ENCODE measurements around the gene EMX1.

Gene EMX1

GRCh38 chr2:72958542-72959385 lies 41.4 kb downstream of the EMX1 start:
- Histone ChIP-seq H3K4me1 (ENCODE audit: control insufficient read depth in 2 of 2, insufficient read depth in 2 of 2, low read length in 2 of 2) (no peaks in the 10 kb centered on the region), H3K9me3 (ENCODE audit: control insufficient read depth in 2 of 2, low read length in 2 of 2) (no peaks in the 10 kb centered on the region), H3K27me3 (ENCODE audit: control insufficient read depth in 2 of 2, insufficient read depth in 2 of 2, low read length in 2 of 2) (no peaks in the 10 kb centered on the region), H3K27ac (ENCODE audit: low read depth in 2 of 2, low read length in 2 of 2) (no peak overlapping the region), H3K36me3 (ENCODE audit: control insufficient read depth in 2 of 2, insufficient read depth in 2 of 2, low read length in 2 of 2) (no peaks in the 10 kb centered on the region), H3K4me3 (ENCODE audit: low read length in 2 of 2) (no peak overlapping the region), H3K9ac (ENCODE audit: low read depth in 1 of 2, low read length in 2 of 2) (no peak overlapping the region)

GRCh38 chr2:72959554-72959953 lies 42.2 kb downstream of the EMX1 start:
- H3K4me3 ChIP-seq (ENCODE audit: low read length in 2 of 2) = no peak overlapping the region
- H3K9me3 ChIP-seq (ENCODE audit: control insufficient read depth in 2 of 2, low read length in 2 of 2) = no peaks in the 10 kb centered on the region
- no peaks in the 10 kb centered on the region for H3K4me1 ChIP-seq (ENCODE audit: control insufficient read depth in 2 of 2, insufficient read depth in 2 of 2, low read length in 2 of 2)
- H3K36me3 ChIP-seq (ENCODE audit: control insufficient read depth in 2 of 2, insufficient read depth in 2 of 2, low read length in 2 of 2) = no peaks in the 10 kb centered on the region
- no peak overlapping the region for H3K9ac ChIP-seq (ENCODE audit: low read depth in 1 of 2, low read length in 2 of 2)
- H3K27ac ChIP-seq (ENCODE audit: low read depth in 2 of 2, low read length in 2 of 2) = no peak overlapping the region
- H3K27me3 ChIP-seq (ENCODE audit: control insufficient read depth in 2 of 2, insufficient read depth in 2 of 2, low read length in 2 of 2) = no peaks in the 10 kb centered on the region

GRCh38 chr2:72959995-72960981 lies 43.0 kb downstream of the EMX1 start:
- Histone ChIP-seq H3K27ac (ENCODE audit: low read depth in 2 of 2, low read length in 2 of 2) (no peak overlapping the region), H3K9ac (ENCODE audit: low read depth in 1 of 2, low read length in 2 of 2) (no peak overlapping the region), H3K4me3 (ENCODE audit: low read length in 2 of 2) (no peak overlapping the region), H3K4me1 (ENCODE audit: control insufficient read depth in 2 of 2, insufficient read depth in 2 of 2, low read length in 2 of 2) (no peaks in the 10 kb centered on the region), H3K36me3 (ENCODE audit: control insufficient read depth in 2 of 2, insufficient read depth in 2 of 2, low read length in 2 of 2) (no peaks in the 10 kb centered on the region), H3K27me3 (ENCODE audit: control insufficient read depth in 2 of 2, insufficient read depth in 2 of 2, low read length in 2 of 2) (no peaks in the 10 kb centered on the region), H3K9me3 (ENCODE audit: control insufficient read depth in 2 of 2, low read length in 2 of 2) (no peaks in the 10 kb centered on the region)

GRCh38 chr2:72961036-72961720 lies 43.9 kb downstream of the EMX1 start:
- no peaks in the 10 kb centered on the region for H3K9me3 ChIP-seq (ENCODE audit: control insufficient read depth in 2 of 2, low read length in 2 of 2)
- no peak overlapping the region for H3K4me3 ChIP-seq (ENCODE audit: low read length in 2 of 2)
- no peak overlapping the region for H3K9ac ChIP-seq (ENCODE audit: low read depth in 1 of 2, low read length in 2 of 2)
- no peaks in the 10 kb centered on the region for H3K4me1 ChIP-seq (ENCODE audit: control insufficient read depth in 2 of 2, insufficient read depth in 2 of 2, low read length in 2 of 2)
- no peaks in the 10 kb centered on the region for H3K36me3 ChIP-seq (ENCODE audit: control insufficient read depth in 2 of 2, insufficient read depth in 2 of 2, low read length in 2 of 2)
- H3K27me3 ChIP-seq (ENCODE audit: control insufficient read depth in 2 of 2, insufficient read depth in 2 of 2, low read length in 2 of 2) = no peaks in the 10 kb centered on the region
- no peak overlapping the region for H3K27ac ChIP-seq (ENCODE audit: low read depth in 2 of 2, low read length in 2 of 2)

GRCh38 chr2:72961853-72962468 lies 44.6 kb downstream of the EMX1 start:
- Histone ChIP-seq H3K36me3 (ENCODE audit: control insufficient read depth in 2 of 2, insufficient read depth in 2 of 2, low read length in 2 of 2) (no peaks in the 10 kb centered on the region), H3K27ac (ENCODE audit: low read depth in 2 of 2, low read length in 2 of 2) (no peak overlapping the region), H3K9me3 (ENCODE audit: control insufficient read depth in 2 of 2, low read length in 2 of 2) (no peaks in the 10 kb centered on the region), H3K9ac (ENCODE audit: low read depth in 1 of 2, low read length in 2 of 2) (no peak overlapping the region), H3K27me3 (ENCODE audit: control insufficient read depth in 2 of 2, insufficient read depth in 2 of 2, low read length in 2 of 2) (no peaks in the 10 kb centered on the region), H3K4me3 (ENCODE audit: low read length in 2 of 2) (no peak overlapping the region), H3K4me1 (ENCODE audit: control insufficient read depth in 2 of 2, insufficient read depth in 2 of 2, low read length in 2 of 2) (no peaks in the 10 kb centered on the region)

GRCh38 chr2:72962911-72963310 lies 45.6 kb downstream of the EMX1 start:
- H3K27ac ChIP-seq (ENCODE audit: low read depth in 2 of 2, low read length in 2 of 2) = no peak overlapping the region

GRCh38 chr2:72963423-72964145 lies 46.3 kb downstream of the EMX1 start:
- no peak overlapping the region for H3K9ac ChIP-seq (ENCODE audit: low read depth in 1 of 2, low read length in 2 of 2)
- H3K27ac ChIP-seq (ENCODE audit: low read depth in 2 of 2, low read length in 2 of 2) = no peak overlapping the region
- no peaks in the 10 kb centered on the region for H3K4me1 ChIP-seq (ENCODE audit: control insufficient read depth in 2 of 2, insufficient read depth in 2 of 2, low read length in 2 of 2)
- no peaks in the 10 kb centered on the region for H3K36me3 ChIP-seq (ENCODE audit: control insufficient read depth in 2 of 2, insufficient read depth in 2 of 2, low read length in 2 of 2)
- H3K9me3 ChIP-seq (ENCODE audit: control insufficient read depth in 2 of 2, low read length in 2 of 2) = no peaks in the 10 kb centered on the region
- no peaks in the 10 kb centered on the region for H3K27me3 ChIP-seq (ENCODE audit: control insufficient read depth in 2 of 2, insufficient read depth in 2 of 2, low read length in 2 of 2)
- no peak overlapping the region for H3K4me3 ChIP-seq (ENCODE audit: low read length in 2 of 2)

More at GRCh38 chr2:72962911-72963310, 45.6 kb downstream of the EMX1 start:
- no peak overlapping the region for H3K4me3 ChIP-seq (ENCODE audit: low read length in 2 of 2)
- no peaks in the 10 kb centered on the region for H3K4me1 ChIP-seq (ENCODE audit: control insufficient read depth in 2 of 2, insufficient read depth in 2 of 2, low read length in 2 of 2)
- no peaks in the 10 kb centered on the region for H3K36me3 ChIP-seq (ENCODE audit: control insufficient read depth in 2 of 2, insufficient read depth in 2 of 2, low read length in 2 of 2)
- H3K9ac ChIP-seq (ENCODE audit: low read depth in 1 of 2, low read length in 2 of 2) = no peak overlapping the region
- no peaks in the 10 kb centered on the region for H3K27me3 ChIP-seq (ENCODE audit: control insufficient read depth in 2 of 2, insufficient read depth in 2 of 2, low read length in 2 of 2)
- no peaks in the 10 kb centered on the region for H3K9me3 ChIP-seq (ENCODE audit: control insufficient read depth in 2 of 2, low read length in 2 of 2)

GRCh38 chr2:72964146-72964525 lies 46.8 kb downstream of the EMX1 start:
- Histone ChIP-seq H3K36me3 (ENCODE audit: control insufficient read depth in 2 of 2, insufficient read depth in 2 of 2, low read length in 2 of 2) (no peaks in the 10 kb centered on the region), H3K9ac (ENCODE audit: low read depth in 1 of 2, low read length in 2 of 2) (no peak overlapping the region), H3K9me3 (ENCODE audit: control insufficient read depth in 2 of 2, low read length in 2 of 2) (no peaks in the 10 kb centered on the region), H3K27ac (ENCODE audit: low read depth in 2 of 2, low read length in 2 of 2) (no peak overlapping the region), H3K4me1 (ENCODE audit: control insufficient read depth in 2 of 2, insufficient read depth in 2 of 2, low read length in 2 of 2) (no peaks in the 10 kb centered on the region), H3K4me3 (ENCODE audit: low read length in 2 of 2) (no peak overlapping the region), H3K27me3 (ENCODE audit: control insufficient read depth in 2 of 2, insufficient read depth in 2 of 2, low read length in 2 of 2) (no peaks in the 10 kb centered on the region)

- Histone ChIP-seq H3K9ac (ENCODE audit: low read depth in 1 of 2, low read length in 2 of 2) (no peak overlapping the region), H3K9me3 (ENCODE audit: control insufficient read depth in 2 of 2, low read length in 2 of 2) (no peaks in the 10 kb centered on the region), H3K4me3 (ENCODE audit: low read length in 2 of 2) (no peak overlapping the region), H3K36me3 (ENCODE audit: control insufficient read depth in 2 of 2, insufficient read depth in 2 of 2, low read length in 2 of 2) (no peaks in the 10 kb centered on the region), H3K27ac (ENCODE audit: low read depth in 2 of 2, low read length in 2 of 2) (no peak overlapping the region), H3K4me1 (ENCODE audit: control insufficient read depth in 2 of 2, insufficient read depth in 2 of 2, low read length in 2 of 2) (no peaks in the 10 kb centered on the region), H3K27me3 (ENCODE audit: control insufficient read depth in 2 of 2, insufficient read depth in 2 of 2, low read length in 2 of 2) (no peaks in the 10 kb centered on the region)
Observed at GRCh38 chr2:72965016-72965415, 47.7 kb downstream of the EMX1 start.

All from mucosa of rectum (tissue), 2 donors.